LNCaP clone FGC (cell line): ENCODE measurements around the gene RXRB.

Experiments
- DNase-seq: peaks from one replicate; pipeline ENCODE4 v3.0.0-alpha.2; 2011; ENCODE audit warnings: low read depth
- H3K4me3 ChIP-seq: 2 replicates; pipeline ENCODE4 v1.5.1; 2011; ENCODE audit warnings: mild to moderate bottlenecking, low read depth, low read length, control low read depth
- CTCF ChIP-seq: IDR thresholded peaks from 2 replicates; pipeline ENCODE4 v1.5.1; 2012; ENCODE audit warnings: mild to moderate bottlenecking; ENCODE audit not compliant: control insufficient read depth, insufficient read depth; ENCODE audit errors: extremely low read depth

The RXRB gene

DNA sequence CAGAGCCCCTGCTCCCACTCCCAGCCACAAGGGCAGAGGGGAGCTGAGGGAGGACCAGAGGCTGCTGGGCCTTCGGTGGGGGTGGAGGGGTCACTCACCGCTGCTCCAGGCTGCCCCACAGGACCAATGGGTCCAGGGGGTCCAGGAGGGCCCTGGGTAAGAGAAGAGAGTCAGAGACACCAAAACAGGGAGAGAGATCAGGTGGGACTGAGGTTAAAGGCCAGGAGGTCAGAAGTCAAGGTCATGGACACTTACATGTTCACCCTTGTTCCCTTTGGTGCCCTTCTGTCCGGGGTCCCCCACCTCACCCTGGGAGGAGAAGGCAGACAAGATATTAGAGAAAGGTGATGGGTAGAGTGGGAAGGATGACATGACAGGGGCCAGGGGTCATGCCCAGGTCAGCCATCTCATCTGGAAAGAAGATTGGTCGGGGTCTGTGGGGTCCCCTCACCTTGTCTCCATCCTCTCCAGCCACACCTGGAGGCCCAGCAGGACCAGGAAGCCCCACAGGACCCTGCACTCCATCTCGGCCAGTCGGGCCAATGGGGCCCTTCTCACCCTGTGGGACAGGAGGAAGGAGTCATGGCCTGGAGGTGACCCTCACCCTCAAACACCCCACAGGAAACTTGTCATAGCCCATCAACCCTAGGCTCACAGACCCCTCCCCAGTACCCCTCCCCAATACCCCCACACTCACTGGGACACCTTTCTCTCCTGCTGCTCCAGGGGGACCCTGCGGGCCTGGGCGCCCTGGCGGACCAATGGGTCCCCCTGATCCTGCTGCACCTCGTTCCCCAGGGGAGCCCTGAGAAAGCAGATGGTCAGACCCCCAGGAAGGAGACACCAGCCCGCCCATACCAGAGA lies 29.2 kb downstream of the RXRB start:
- no peak overlapping the region for H3K4me3 ChIP-seq
- TF ChIP-seq CTCF, result no peak
- DNase-seq, result no peak

DNA sequence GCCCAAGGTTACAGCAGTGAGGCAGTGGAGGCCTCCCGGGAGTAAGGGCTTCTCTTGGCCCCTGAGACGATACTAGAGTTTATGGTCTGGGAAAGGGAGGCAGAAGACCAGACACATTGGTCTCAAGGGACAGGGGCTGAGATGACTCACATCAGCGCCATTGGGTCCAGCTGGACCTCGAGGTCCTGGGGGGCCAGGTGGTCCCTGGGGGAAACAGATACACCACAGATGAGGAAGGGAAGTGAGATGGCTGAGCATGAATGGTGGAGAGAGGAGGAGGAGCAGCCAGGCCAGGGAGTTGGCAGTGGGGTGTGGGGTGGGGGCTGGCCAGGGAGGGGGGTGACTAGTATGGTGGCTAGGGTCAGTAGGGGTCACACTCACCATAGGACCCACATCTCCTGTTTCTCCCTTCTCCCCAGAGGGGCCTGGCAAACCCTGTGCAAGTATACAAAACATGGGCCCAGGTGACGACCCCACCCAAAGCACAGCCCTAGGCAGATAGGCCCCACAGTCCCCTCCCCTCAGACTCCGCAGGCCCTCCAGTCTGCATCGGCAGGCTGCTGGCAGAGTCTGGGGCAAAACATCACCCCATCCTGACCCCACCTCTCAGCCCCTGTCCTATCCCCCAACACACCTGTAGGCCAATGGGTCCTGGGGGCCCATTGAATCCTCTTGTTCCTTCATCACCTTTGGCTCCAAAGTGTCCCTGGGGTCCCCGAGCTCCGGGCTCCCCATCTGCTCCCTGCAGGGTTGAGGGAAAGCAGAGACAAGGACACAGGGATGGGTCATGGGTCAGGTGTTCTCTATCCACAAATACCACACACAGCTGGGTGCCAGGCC lies 30.1 kb downstream of the RXRB start:
- no peak overlapping the region for H3K4me3 ChIP-seq
- no peak for TF ChIP-seq CTCF
- DNase-seq, result no peak

DNA sequence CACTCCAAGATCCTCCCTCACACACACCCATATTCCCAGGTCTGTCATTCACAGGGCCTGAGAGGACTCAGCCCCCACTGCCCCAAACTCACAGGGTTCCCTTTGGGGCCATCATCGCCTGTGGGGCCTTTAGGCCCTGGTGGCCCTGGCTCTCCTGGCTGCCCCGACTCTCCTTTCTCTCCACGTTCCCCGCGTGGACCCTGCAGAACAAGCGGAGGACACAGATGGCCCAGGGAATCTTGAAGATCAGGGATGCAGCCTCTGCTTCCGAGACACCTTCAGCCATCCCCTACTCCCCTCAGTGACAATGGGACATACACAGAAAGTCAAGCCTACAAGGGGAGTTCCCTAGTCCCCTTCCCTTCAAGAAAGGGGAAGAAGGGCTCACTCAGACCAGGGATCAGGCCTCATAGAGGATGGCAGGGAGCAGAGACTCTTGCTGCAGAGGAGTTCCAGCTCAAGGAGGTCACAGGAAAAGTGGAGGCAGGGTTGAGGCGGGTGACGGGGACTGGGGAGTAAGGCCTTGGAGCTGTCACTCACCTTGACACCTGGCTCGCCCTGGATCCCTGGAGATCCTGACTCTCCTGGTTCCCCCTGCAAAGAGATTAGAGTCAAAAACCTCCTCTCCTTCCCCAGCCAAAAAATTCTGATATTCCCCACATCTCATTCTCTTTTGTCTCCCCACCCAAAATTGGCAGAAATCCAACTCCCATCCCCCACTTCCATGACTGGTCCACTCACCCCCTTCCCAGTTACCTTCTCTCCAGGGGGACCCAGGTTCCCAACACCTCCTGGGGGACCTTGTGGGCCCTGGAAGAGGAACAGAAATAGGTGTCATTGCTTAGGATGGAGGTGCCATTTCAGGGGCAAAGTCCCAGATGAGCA lies 30.9 kb downstream of the RXRB start:
- no peak overlapping the region for H3K4me3 ChIP-seq
- no peak for TF ChIP-seq CTCF
- DNase-seq, result no peak

DNA sequence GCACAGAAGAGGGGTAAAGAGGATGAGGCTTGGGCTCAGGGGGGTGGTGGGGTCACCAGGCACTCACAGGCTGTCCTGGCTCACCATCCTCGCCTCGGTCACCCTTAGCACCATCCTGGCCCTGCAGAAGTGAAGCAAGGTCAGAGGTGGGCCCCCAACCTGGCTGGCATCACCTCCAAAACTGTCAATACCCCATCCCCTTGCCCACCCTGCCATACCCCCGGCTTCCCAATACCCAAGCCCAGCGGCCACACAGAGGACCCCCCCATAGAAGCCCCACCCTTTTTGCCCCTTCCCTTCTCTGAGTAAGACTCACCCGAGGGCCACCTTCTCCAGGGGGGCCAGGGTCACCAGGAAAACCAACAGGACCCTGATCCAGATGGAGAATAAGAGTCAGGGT lies 31.8 kb downstream of the RXRB start:
- no peak for TF ChIP-seq CTCF
- no peak for DNase-seq
- H3K4me3 ChIP-seq, result no peak overlapping the region

- no peak for TF ChIP-seq CTCF
- no peak overlapping the region for H3K4me3 ChIP-seq
- no peak for DNase-seq
Measured at GRCh38 chr6:33168284-33168601, 32.2 kb downstream of the RXRB start.

GRCh38 chr6:33167374-33168283 lies 32.8 kb downstream of the RXRB start:
- TF ChIP-seq CTCF, result no peak
- no peak for DNase-seq
- H3K4me3 ChIP-seq, result no peak overlapping the region
